Forelimb muscle (tissue), 1 donor: ENCODE measurements around the gene FGF8. TPM values are rescaled to one million over a fixed set of nuclear protein-coding genes. Genes with fewer than 3 reads are reported as not detected.
"Not testable (repeated sequence)": the region's sequence is repeated elsewhere in the genome, so short reads cannot be mapped to it uniquely, and the experiment has no call there.

Experiments used
- DNase-seq: peaks from one replicate; pipeline ENCODE4 v3.0.0-alpha.2; 2013; ENCODE audit warnings: low read depth
- polyA plus RNA-seq: library from polyadenylated mRNA; unstranded; fragments of 120-200 nt; gene quantifications from one replicate; pipeline ENCODE4 v1.2.1, GENCODE V29; 2013; ENCODE audit not compliant: insufficient read length

FGF8 gene
- polyA plus RNA-seq: 0.34 TPM

DNA sequence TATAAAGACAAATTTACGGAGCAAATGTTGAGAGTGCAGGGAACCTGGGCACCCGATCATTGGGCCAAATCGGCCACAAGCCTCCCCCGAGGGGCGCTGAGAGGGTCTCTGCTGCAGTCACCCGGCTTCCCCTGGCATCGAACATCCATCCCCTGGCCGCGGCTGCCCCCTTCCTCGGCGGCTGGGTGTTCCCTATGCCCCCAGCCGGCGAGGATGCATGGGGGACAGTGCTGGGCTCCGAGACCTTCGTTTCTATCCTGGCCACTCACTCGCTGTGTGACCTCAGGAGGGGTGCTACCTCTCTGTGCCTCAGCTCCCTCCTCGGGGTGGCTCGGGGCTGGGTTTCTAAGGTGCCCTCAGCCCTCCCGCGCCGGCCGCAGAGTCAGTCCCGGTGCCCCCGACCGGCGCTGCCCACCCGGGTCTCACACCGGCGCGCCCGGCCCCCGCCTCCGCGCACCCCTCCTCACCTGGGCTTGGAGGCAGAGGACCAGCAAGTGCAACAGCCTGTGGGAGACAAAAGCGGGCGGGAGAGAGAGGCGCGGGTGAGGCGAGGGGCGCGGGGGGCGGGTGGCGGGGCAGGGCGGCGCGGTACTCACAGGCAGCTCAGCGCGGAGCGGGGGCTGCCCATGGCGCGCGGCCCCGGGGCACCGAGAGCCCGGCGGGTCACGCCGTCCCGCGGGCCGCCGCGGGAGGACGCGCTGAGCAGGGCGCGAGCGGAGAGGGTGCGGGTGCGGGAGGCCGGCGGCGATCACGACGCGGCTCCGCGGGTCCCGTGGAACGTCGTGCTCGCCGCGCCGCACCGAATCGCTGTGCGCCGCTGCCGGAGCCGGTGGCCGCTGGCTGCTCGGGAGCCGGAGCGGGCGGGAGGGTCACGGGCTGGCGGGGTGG lies at the start of gene FGF8:
Gene FGF8 (minus strand): TSS at position 842 of the 888 bp plus-strand sequence. CDS start 214 bp downstream, at position 628.
- no peak for DNase-seq

DNA sequence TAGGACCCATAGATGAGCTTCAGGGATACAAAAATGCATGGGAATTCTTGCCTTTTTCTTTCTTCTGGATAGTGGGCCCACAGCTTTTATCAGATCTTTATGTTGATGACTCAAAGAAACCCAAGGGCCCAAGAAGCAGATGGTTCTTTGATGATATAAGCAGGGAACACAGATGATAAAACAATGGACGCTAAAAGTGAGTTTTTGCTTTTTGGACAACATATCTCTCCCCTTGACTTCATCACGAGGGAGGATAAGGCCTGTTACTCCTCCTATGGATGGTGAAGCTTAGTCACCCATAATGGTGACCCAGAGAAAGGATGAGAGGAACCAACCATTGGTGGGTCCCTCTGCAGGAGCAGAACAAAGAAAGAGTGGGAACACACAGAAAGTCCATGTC lies 48.8 kb upstream of the FGF8 start:
- no peak for DNase-seq

DNA sequence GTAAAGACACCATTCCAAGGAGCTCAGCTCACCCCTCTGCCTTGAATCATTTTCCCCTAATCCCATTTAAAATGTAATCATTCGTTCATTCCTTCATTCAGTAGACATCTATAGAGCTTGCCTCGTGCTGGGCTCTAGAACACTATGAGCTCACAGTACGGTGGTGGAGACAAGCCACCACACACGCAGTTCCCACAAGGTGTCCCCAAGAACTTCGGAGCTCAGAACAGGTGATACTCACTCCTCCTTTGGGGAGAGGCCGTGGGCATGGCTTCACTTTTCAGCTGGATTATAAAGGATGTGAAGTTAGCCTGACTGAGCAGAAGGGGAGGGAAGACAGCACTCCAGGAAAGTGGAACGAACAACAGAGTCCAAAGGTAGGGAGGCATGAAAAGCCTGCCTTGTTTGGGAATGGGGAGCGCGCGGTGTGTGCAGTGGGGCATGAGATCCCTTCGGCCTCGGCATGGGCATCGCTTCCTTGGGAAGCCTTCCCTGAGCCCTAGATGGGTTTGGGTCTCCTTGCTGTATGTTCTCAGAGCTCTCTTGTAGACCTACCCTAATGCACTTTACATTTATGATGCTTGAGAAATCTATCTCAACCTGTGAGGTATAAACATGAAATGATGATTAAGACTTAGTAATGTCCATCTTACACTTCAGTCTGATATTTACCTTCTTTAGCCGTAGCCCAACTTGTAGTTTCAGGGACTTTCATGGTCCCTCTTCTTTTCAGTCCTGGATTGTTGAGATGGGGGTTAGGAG lies 43.1 kb upstream of the FGF8 start:
- no peak for DNase-seq

DNA sequence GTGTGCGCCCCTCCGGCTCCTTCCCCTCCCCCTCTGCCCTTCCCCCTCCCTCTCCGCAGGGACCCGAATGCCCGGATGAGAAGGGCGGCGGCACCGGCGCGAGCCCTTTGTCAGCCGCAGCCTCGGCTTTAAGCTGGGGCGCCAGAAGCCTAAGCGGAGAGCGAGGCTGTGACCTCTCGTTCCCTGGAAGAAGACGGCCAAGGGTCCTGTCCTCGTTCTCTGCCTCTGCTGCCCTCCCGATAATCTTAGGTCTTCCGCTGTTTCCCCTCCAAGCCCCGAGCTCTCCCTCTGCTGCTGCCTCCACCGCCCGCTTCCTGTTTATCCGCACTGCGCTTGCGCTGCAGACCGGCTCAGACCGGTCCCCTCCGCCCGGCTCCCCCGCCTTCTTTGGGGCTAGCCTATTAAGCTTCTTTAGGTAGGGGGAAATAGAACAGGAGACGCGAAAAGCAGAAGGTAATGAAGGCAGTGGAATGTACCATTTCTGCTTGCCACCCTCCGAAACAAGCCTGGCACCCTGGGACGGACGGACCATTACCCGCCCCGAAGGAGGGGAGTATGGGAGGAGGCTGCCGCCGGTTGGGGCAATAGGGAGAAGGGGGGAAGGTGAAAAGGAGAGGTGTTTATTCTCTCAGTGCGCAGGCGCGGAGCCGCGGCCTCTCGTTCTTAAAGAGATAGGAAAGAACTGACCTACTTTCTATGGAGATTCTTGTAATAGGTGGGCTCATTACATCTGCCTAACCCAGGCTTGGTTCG lies 42.4 kb upstream of the FGF8 start, which contains the start of gene OGA:
Gene OGA (minus strand): TSS at position 326 of the 753 bp plus-strand sequence. CDS start 422 bp downstream, outside the sequence.
- DNase-seq: peak; percentile 99

DNA sequence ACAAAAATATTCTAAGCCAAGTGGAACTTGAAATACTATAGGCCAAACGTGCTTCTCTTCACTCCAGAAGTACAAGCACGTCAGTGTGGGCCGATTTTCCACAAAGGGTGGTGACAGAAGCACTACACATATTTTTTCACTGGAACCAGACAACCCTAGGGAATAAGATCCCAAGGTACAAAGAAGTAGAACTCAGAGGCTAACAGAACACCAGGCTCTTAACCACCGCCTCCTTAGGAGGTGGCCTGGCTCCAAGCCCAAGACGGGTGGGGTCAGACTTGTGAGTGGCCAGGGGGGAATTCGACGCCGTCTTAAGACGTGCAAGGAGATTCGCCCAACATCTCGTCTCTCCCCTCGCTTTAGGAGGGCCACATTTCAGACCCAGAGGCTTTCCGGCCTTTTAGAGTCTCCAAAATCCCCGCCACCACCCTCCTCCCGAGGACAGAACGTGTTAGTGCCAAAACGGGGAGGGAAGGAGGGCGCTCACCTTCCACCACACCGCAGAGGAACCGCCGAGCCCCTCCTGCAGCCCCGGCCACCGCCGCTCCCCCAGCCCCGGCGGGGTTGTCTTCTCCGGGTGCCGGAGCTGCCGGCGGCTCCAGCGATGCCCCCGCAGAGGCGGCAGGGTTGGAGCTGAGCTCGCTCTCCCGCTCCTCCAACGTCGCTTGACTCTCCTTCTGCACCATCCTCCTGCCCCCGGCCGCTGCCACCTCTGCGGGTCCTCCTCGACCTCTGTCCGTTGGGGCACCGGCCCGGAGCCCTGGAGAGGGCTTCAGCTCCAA lies 41.6 kb upstream of the FGF8 start:
- DNase-seq: no peak

DNA sequence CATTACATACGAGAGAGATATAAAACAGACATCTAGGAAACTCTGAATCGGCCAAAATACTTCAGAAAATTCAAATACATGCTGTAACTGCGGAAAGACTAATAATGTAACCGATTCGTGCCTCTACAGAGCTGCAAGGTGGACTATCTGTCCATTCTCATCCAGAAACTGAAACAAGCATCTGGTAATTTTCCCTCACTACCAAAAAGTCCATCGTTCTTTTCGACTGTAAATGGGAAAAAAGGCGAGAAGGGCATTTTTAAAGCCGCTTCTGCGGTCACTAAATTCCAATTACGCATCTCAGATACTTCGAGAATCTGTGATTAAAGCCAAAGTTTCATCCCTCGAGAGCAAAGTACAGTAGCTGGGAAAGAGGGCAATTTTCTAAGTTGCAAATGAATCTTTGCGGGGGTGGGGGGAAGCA lies 41.0 kb upstream of the FGF8 start:
- no peak for DNase-seq

DNA sequence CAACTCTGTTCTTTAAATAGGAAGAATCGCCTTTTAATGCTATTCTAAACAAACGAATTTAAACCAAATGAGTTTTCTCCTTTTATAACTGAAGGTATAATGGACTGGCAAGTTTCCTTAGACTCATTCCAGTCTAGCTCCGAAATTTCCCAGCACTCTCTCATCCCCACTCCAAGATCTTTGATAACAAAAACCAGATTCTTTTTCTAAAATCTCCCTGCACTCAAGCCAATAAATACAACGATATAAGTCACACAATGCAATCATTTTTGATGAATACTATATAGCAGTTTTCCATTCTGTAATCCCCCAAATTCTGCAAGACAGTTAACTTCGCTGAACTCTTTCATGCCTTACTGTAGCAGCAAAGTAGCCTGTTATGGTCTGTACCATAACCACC lies 40.5 kb upstream of the FGF8 start:
- DNase-seq: no peak

GRCh38 chr10:101814466-101815071 lies 38.7 kb upstream of the FGF8 start:
- DNase-seq: no peak

DNA sequence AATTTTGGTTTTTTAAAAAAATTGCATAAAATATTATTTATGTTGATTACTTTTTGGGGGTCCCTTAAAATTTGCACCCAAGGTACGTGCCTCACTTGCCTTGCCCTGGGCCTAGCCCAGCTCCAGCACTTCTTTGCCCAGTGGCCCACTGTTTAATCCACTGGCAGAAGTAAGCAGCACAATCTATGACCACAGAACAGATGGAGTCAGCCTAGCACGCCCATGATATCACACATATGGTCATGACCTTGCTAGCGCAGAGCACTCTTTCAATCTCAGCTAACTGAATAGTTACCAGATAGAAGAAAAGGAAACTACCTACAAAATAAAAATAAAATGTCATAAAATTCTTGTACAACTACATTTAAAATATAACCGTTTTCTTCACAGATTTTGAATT lies 36.7 kb upstream of the FGF8 start:
- DNase-seq: no peak

DNA sequence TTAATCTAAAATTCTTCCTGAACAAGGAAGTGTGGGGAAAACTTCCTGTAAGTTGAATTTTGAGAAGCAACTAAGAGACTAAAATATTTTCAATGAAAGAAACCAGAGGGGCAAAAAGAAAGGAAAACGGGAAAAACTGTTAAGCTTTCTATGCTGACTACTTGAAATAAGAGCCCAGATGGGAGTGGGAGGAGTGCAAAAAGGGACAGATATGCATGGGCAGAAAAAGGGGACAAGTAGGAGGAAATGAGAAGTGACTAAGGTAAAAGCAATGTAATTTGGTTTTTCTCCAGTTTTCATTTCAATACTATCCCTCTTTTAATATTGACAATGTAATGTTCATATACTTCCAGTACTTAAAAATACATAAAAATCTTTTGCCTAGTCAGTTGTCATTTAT lies 31.2 kb upstream of the FGF8 start:
- no peak for DNase-seq

DNA sequence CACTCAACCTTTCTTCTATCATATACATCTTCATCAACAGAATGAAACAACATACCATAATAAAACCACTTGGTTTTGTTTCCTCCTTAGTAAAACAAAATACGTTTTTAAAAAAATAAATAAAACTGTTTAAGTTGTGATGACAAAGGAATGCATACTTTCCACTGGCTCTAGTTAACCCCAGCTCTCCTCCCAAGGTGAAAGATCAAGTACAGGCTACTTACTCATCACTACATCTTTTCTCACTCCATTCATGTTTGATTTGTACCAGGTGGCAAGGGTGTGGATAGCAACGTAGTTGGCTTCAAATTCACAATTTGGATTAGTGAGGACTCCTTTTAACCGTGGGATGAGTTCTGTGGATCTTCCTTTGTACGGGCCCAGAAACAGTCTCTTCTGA lies 27.6 kb upstream of the FGF8 start:
- no peak for DNase-seq

GRCh38 chr10:101797403-101798059 lies 21.6 kb upstream of the FGF8 start:
- DNase-seq: no peak

DNA sequence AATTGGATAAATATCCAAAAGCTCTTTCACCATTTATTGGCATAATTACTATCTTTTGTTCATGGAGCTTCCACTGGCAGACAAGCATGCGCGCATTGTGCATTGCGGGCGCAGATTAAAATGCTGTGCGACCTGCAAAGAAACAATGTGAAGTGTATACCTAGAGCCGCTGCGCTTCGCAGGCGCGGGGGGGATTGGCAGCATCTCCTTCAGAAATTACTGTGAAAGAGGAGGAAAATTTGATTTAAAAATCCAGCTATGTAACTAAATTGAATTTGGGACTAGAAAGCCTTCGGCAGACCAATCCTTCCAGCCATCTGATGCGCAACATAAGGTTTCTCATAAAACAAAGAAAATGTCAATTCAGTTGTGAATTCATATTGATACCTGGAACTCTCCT lies 17.6 kb upstream of the FGF8 start:
- DNase-seq: no peak

- DNase-seq: no peak
Observed at GRCh38 chr10:101789686-101790085, 13.8 kb upstream of the FGF8 start.

DNA sequence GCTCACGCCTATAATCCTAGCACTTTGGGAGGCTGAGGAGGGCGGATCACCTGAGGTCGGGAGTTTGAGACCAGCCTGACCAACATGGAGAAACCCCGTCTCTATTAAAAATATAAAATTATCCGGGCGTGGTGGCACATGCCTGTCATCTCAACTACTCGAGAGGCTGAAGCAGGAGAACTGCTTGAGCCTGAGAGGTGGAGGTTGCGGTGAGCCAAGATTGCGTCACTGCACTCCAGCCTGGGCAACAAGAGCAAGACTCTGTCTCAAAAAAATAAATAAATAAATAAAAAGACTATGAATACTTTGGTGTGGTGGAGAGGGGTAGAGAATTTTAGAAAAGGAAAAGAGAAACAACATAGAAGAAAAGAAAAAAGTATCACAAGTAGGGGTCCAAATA lies 13.3 kb upstream of the FGF8 start:
- not testable (repeated sequence) for DNase-seq

DNA sequence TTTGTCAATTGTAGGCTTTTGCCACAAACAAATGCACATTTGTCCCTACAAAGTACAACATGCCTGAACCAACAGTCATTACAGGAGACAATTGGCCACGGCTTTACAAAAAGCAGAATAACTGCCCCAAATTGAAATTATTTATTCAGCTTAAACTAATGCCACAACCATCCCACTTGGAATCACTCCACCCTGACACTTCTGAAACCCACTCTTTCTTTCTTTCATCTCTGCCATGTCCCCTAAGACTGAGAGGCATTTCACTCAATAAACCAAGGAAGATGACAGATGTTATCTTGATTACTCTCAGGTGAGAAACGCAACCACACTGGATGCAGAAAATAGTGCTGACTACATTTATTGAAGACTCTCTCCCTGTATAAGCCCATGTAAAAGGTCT lies 9.9 kb upstream of the FGF8 start:
- no peak for DNase-seq

- no peak for DNase-seq
Observed at GRCh38 chr10:101784558-101784957, 8.6 kb upstream of the FGF8 start.

- DNase-seq: no peak
Observed at GRCh38 chr10:101783736-101784118, 7.8 kb upstream of the FGF8 start.

DNA sequence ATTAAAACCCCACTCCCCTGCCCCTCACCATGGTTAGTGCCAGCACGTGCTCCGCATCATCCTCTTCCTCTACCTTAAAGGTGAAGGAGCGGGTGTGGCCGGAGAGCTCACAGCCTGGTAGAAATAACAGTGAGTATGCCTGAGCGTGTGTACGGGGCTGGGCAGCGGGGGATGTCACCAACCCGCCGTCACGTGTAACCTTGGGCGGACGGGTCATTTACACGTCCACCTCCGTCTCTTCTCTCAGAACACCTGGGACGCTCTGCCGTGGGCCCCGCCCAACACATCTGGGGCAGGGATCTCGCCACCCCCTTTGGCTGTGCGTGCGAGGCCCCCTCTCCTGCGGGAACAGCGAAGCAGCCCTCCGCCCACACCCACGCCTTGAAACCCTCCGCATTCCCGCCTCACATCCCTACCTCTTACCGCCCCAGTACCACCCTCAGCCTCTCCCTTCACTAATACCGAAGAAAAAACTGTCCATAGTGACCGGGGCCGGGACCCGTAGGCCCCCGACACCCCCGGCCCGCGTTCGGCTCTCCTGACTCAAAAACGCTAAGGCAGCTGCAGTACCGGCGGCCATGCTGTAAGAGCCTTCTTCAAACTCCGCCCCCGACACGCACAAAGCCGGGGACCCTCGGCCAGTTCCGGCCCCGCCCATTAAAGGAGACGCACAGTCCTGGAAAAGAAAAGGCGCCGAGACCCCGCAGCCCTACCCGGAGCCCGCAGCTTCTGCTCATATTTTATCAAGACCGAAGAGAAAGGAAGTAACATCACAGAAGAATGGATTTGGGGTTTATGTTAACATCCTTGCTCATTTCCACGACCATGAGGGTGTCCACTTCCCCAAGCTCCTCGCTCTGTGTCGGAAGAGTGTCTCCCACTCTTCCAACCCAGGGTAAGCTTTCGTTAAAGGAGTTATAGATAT lies 7.2 kb upstream of the FGF8 start, which contains the start of gene NPM3:
Gene NPM3 (minus strand): TSS at position 636 of the 925 bp plus-strand sequence. CDS start 56 bp downstream, at position 580.
- DNase-seq: peak; percentile 55
